ENCODE measurements around the gene SELENOO. TPM values are rescaled to one million over a fixed set of nuclear protein-coding genes. Genes with fewer than 3 reads are reported as not detected.

SELENOO gene
- total RNA-seq, 1 experiment from 2014 or later, result 28.6 TPM

DNA sequence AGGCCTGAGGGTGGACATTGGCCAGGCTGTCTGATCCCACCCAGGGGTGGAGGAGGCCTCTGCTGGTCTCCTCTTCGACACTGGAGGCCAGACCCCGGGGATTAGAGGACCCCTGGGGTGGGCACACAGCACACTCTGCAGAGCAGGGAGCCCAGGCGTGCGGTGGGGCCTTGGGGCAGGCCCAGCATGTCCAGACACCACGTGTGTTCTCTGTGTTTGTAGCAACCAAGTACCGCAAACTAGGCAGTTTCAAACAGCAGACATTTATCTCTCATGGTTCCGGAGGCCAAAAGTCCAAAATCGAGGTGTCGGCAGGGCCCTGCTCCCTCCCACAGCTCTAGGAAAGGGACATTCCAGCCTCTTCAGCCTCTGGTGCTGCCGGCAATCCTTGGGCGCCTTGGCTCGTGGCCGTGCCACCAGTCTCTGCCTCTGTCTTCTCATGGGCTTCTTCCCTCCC lies 28.8 kb upstream of the SELENOO start:
- peaks cover 48% of the 10 kb centered on the region for H3K27me3 Mint-ChIP-seq (ENCODE audit: unreplicated experiment)
- peaks cover 17% of the 10 kb centered on the region for H3K36me3 Mint-ChIP-seq (ENCODE audit: insufficient read depth, unreplicated experiment)
- H3K9me3 Mint-ChIP-seq (ENCODE audit: low read depth, unreplicated experiment), result no peaks in the 10 kb centered on the region
- intact Hi-C loops (cut with micrococcal nuclease; ENCODE audit: unreplicated experiment), result no loop called here
- no peak overlapping the region for H3K4me3 Mint-ChIP-seq (ENCODE audit: low read depth, unreplicated experiment)
- TF ChIP-seq, protein P1, sequence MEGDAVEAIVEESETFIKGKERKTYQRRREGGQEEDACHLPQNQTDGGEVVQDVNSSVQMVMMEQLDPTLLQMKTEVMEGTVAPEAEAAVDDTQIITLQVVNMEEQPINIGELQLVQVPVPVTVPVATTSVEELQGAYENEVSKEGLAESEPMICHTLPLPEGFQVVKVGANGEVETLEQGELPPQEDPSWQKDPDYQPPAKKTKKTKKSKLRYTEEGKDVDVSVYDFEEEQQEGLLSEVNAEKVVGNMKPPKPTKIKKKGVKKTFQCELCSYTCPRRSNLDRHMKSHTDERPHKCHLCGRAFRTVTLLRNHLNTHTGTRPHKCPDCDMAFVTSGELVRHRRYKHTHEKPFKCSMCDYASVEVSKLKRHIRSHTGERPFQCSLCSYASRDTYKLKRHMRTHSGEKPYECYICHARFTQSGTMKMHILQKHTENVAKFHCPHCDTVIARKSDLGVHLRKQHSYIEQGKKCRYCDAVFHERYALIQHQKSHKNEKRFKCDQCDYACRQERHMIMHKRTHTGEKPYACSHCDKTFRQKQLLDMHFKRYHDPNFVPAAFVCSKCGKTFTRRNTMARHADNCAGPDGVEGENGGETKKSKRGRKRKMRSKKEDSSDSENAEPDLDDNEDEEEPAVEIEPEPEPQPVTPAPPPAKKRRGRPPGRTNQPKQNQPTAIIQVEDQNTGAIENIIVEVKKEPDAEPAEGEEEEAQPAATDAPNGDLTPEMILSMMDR (IDR thresholded peaks at IDR 0.05; ENCODE audit: unreplicated experiment), result no peak
- H3K4me1 Mint-ChIP-seq (ENCODE audit: low read depth, unreplicated experiment), result no peaks in the 10 kb centered on the region
- H3K27ac Mint-ChIP-seq (ENCODE audit: unreplicated experiment), result no peak overlapping the region
- DNase-seq, result no peak
- CTCF ChIA-PET, result interaction anchor here (0.6 kb wide), 1 partner anchor 95 kb away, joined by 6 read pairs; no protein-coding TSS in a partner anchor
- BruUV-seq (replicated peaks), result no TSS peak

DNA sequence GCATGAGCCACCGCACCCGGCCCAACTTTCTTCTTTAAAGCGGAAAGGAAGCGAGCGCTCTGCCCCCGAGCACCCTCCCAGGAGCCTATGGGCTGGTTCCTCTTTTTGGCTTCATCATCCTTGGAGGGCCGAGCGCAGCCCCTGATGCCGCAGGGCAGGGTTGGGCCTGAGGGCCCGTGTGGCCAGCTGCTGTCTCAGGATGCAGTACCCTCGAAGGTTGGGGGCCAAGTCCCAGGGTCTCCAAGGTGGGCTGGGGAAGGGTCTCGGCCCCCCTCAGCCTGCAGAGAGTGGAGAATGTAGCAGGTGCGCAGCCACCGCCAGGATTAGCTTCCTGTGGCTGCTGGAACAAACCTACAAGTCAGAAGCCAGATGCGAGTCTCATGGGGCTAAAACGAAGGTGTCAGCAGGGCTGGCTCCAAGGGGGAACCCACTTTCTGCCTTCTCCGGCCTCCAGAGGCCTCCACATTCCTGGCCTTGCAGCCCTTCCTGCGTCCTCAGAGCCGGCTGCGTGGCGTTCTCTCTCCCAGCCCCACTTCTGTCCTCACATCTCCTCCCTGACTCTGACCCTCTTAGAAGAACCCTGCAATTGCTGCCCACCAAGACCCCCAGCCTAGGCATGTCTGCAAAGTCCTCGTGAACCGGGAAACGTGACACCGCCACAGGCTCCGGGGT lies 27.4 kb upstream of the SELENOO start:
- Mint-ChIP-seq H3K4me1 (ENCODE audit: low read depth, unreplicated experiment) (no peaks in the 10 kb centered on the region), H3K27ac (ENCODE audit: unreplicated experiment) (no peak overlapping the region), H3K27me3 (ENCODE audit: unreplicated experiment) (peaks cover 34% of the 10 kb centered on the region), H3K9me3 (ENCODE audit: low read depth, unreplicated experiment) (no peaks in the 10 kb centered on the region), H3K36me3 (ENCODE audit: insufficient read depth, unreplicated experiment) (peaks cover 17% of the 10 kb centered on the region), H3K4me3 (ENCODE audit: low read depth, unreplicated experiment) (no peak overlapping the region)
- TF ChIP-seq, protein P1 (IDR thresholded peaks at IDR 0.05; ENCODE audit: unreplicated experiment), result no peak
- no peak for DNase-seq
- intact Hi-C loops (cut with micrococcal nuclease; ENCODE audit: unreplicated experiment), result no loop called here
- BruUV-seq (replicated peaks), result no TSS peak
- CTCF ChIA-PET, result no interaction called here

DNA sequence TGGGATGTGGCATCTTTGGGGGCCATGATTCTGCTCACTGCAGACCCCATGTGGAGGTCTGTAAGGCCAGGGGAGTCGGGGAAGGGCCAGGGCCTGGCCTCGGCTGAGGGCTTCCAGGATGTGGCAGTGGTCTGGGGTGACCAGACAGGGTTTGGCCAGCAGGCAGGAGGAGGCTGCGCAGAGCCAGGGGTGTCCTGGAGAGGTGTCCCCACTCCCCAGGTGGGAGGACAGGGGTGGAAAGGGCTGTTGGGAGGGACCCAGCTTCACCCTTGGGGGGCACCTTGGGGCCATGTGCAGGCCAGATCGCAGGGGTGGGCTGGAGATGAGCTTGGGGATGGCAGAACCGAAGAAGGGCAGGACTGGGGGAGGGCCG lies 26.8 kb upstream of the SELENOO start:
- intact Hi-C loops (cut with micrococcal nuclease; ENCODE audit: unreplicated experiment), result no loop called here
- TF ChIP-seq, protein P1 (IDR thresholded peaks at IDR 0.05; ENCODE audit: unreplicated experiment), result no peak

DNA sequence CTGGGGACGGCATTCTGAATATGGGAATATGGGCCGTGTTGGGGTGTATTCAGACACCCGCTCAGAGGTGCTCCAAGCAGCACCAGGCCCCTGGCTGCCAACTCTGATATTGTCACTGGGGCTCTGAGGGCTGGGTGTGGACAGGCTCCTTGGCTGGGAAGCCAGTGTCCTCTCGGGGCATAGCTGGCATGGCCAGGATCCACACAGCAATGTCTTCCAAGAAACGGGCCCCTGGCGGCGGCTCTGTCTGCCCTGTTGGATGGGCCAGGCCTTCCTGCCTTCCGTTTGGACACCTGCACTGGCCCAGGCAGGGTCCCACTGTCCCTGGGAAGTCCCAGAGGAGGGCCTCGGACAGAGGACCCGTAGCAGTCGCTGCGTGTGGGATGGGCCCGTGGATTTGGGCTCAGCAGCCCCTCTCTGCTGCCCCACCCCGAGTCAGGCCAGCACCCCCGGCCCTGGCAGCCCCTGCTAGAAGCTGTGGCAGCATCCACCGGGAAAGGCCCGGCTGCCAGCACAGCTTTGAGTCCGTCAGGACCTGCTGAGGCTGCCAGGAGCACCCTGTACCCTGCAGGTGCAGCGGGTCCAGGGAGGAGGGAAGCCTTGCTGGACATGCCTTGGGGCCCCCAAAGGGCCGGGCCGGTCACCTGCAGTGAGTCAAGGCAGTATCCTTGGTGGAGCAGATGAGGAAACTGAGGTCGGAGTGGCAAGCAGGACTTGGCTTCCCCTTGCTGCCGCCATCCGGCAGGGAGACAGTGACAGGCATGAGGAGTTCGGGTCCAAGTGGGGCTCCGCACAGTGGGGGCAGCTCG lies 26.2 kb upstream of the SELENOO start:
- BruUV-seq (replicated peaks), result no TSS peak
- intact Hi-C loops (cut with micrococcal nuclease; ENCODE audit: unreplicated experiment), result no loop called here
- Mint-ChIP-seq H3K27me3 (ENCODE audit: unreplicated experiment) (peaks cover 22% of the 10 kb centered on the region), H3K4me3 (ENCODE audit: low read depth, unreplicated experiment) (no peak overlapping the region), H3K27ac (ENCODE audit: unreplicated experiment) (no peak overlapping the region), H3K9me3 (ENCODE audit: low read depth, unreplicated experiment) (no peaks in the 10 kb centered on the region), H3K36me3 (ENCODE audit: insufficient read depth, unreplicated experiment) (peaks cover 8% of the 10 kb centered on the region), H3K4me1 (ENCODE audit: low read depth, unreplicated experiment) (no peaks in the 10 kb centered on the region)
- no peak for DNase-seq
- TF ChIP-seq, protein P1 (IDR thresholded peaks at IDR 0.05; ENCODE audit: unreplicated experiment), result no peak
- CTCF ChIA-PET, result interaction anchor here (0.6 kb wide), 1 partner anchor 378 kb away, joined by 4 read pairs; no protein-coding TSS in a partner anchor

More for the DNA sequence above, 26.8 kb upstream of the SELENOO start:
- no peak for DNase-seq
- no peaks in the 10 kb centered on the region for H3K9me3 Mint-ChIP-seq (ENCODE audit: low read depth, unreplicated experiment)
- no peak overlapping the region for H3K27ac Mint-ChIP-seq (ENCODE audit: unreplicated experiment)
- CTCF ChIA-PET, result no interaction called here
- H3K4me1 Mint-ChIP-seq (ENCODE audit: low read depth, unreplicated experiment), result no peaks in the 10 kb centered on the region
- H3K27me3 Mint-ChIP-seq (ENCODE audit: unreplicated experiment), result peaks cover 28% of the 10 kb centered on the region
- no TSS peak for BruUV-seq (replicated peaks)
- H3K36me3 Mint-ChIP-seq (ENCODE audit: insufficient read depth, unreplicated experiment), result peaks cover 14% of the 10 kb centered on the region
- H3K4me3 Mint-ChIP-seq (ENCODE audit: low read depth, unreplicated experiment), result no peak overlapping the region

All from Calu3 (cell line).